HG03439 (cell line): ENCODE results near the gene TGM5.
"Not testable (repeated sequence)": the region's sequence is repeated elsewhere in the genome, so short reads cannot be mapped to it uniquely, and the experiment has no call there.

Experiments used
- ATAC-seq: cut with Tn5 transposase; IDR thresholded peaks from one replicate; pipeline ENCODE4 v1.9.1; 2021; ENCODE audit warnings: mild to moderate bottlenecking, moderate library complexity; ENCODE audit not compliant: unreplicated experiment

The TGM5 gene, protein sequence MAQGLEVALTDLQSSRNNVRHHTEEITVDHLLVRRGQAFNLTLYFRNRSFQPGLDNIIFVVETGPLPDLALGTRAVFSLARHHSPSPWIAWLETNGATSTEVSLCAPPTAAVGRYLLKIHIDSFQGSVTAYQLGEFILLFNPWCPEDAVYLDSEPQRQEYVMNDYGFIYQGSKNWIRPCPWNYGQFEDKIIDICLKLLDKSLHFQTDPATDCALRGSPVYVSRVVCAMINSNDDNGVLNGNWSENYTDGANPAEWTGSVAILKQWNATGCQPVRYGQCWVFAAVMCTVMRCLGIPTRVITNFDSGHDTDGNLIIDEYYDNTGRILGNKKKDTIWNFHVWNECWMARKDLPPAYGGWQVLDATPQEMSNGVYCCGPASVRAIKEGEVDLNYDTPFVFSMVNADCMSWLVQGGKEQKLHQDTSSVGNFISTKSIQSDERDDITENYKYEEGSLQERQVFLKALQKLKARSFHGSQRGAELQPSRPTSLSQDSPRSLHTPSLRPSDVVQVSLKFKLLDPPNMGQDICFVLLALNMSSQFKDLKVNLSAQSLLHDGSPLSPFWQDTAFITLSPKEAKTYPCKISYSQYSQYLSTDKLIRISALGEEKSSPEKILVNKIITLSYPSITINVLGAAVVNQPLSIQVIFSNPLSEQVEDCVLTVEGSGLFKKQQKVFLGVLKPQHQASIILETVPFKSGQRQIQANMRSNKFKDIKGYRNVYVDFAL

DNA sequence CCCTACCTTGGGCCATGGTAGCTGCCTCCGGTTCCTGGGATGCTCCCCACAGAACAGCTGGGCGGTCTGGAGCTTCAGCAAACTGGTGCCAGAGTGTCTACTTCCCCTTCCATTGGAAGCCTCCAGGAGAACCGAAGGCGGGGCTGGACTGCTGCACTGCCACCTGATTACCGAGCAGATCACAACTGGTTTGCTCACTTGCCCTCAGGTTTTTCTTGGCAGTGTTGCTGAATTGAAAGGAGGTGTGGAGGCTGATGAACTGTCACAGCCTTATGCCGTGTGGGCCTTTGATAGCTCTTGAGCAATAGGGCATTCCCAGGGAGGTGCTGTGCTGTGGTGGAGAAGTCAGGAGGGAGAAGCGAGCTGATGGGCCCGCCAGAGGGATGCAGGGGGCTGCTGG is at the start of gene TGM5:
TGM5 (minus strand) TSS at position 95 of the 400 bp plus-strand sequence; CDS start at position 16, 79 bp downstream.
- no peak for ATAC-seq

DNA sequence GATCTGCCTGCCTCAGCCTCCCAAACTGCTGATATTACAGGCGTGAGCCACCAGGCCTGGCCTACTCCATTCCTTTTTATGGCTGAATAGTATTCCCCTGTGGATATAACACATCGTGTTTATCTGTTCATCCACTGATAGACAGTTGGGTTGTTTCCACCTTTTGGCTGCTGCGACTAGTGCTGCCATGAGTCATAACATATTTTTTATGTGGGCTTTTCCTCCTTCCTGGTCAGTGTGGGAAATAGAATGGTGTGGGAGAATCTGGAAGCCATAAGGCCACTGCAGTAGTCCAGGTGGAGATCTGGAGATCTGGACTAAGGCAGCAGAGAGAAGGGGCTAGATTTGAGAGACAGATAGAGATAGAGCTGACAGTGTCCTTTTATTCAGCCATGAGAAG is 47.4 kb upstream of the TGM5 start:
- no peak for ATAC-seq

DNA sequence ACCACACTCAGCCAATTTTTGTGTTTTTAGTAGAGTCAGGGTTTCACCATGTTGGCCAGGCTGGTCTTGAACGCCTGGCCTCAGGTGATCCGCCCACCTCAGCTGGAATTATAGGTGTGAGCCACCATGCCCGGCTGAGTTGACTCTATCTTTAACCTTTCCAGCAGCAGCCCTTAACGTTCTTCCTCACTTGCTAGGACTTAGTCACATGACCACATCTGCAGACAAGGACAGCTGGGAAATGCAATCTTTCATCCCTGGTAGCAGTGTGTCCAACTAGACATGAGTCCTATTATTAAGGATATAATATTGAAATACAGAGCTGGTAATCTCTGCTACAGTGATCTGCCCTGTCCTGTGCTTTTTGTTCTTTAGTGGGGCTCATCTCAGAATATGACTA is 45.6 kb upstream of the TGM5 start:
- ATAC-seq: no peak

DNA sequence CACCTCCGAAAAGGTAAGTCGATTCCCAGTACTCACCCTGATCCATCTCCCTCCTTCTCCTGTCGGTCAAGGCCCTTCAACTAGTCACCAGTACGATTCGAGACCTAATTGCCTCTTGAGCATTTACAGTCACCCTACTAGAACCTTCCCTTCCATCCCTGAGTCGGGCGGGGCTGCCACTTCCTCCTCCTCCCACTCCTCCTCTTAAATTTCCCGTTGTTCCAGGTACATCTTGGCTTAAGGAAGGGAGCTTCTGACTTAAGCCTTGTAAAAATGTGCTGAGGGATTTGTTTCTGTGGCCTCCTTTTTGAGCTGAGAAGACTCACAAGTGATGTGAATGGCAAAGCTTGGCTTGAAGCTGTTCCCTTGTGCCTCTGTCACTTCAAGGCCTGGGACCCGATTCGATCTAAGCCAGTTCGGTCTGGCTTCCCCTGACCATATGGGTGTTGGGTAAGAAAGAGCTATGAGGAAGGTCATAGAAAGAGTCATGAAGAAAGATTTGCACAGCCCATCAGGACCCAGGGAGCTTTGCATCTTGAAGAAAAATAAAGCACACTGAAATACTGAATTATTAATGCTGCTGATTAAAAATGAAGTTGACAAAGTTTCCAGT is 35.6 kb upstream of the TGM5 start, which contains the start of gene TGM7:
TGM7 (minus strand) TSS at position 51 of the 613 bp plus-strand sequence.
- no peak for ATAC-seq

DNA sequence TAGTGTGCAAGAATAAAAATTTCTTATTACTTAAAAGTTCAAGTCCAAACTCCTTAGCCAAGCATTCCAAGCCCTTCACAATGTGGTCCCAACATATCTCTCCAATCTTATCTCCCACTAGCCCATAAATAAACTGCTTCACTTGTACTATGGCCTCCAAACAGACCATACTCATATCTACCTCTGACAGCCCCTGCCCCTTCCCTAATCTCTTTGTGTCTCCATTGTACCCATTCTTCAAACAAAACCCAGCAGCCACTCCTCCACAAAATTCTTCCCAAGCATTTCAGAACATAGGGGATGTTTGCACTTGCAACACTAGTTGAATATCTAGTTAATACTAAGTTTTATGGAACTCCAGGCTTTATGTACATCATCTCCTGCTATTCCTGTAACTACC is 33.2 kb upstream of the TGM5 start:
- ATAC-seq: no peak

DNA sequence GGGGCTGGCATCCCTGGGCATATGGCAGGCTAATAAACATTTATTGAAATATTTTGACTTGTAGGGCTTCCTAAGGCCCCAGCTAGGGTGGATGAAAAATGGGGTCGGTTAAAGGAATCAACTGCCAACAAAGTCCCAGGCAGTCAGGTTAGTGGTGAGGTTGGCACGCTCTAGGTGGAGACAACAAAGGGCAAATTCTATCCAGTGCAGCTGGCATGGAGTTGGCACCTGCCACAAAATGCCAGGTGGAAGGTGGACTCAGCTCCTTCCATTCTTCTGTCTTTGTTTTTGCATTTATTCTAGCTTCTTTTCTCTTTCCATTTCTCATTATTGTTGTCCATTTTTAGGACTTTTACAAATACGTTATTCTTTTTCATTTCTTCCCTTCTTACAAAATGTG is 32.7 kb upstream of the TGM5 start:
- no peak for ATAC-seq

DNA sequence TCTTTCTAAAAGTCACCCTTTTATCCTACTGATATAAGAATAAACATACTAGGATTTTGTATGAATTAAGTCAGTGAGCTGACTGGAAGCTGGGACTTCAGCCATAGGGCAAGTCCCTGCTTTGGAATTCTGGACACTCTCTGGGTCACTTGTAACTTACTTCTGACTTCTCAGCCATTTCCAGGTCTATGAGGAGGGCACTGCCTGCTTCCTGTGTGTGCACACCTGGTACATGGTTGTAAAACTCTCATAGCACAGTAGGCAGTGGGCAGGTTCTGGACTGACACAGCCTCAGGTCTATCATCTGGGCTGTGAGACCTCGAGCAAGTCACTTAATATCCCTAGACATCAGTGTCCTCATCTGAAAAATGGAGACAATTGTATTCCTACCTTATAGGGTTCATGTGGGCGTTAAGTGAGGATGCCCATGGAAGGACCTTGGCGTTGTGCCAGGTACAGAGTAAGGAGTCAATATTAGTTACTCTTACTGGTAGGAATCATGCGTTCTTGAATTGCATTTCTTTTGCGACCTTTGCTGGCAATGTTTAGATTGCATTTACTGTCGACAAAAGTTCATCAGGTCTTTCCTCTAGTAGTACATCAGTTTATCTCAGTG is 27.5 kb upstream of the TGM5 start:
- ATAC-seq: no peak

DNA sequence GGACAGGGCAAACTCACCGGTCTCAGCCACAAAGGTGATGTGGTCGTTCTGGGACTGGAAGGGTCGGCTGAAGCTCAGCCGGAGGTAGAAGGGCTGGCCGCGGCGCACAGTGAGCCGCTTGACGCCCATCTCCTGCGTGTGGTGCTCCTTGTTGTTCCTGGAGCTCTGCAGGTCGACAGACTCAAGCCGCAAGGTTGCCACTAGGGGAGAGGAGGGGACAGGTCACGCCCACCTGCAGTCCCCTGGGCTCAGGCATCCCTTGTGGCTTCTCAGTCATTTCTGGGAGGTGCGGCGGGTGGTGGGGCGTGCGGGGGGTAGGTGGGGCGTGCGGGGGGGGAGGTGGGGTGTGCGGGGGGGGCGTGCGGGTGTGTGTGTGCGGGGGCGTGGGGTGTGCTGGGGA is 26.7 kb upstream of the TGM5 start:
- ATAC-seq: no peak

DNA sequence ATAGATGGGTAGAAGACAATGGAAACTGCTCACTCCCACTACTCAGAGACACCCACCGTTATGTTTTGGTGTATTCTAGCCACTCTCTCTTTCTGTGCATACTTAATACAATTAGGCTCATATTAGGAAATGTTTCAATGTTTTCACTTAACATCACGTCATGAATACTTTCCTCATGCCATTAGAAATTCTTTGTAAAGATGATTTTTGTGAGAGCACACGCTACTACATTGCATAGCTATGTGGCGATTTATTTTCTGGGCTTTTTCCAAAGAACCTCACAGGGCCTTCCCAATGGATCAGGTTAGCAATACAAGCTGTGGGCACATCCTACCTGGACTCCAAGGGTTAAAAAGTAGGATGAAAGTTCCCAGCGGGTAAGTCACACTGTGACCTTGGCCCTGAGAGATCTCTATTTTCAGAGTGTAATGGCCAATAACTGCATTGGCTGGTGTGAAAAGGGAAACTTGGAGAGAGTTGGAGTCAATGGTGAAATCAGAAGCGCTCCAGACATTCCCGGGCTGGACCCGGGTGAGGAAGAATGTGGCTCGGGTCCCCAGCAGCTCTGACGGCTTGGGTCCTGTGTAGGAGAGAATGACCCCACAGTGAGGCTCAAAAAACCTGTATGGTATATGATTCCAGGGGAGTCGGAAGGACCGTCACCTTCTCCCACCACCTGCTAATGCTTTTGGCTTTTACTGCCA is 25.8 kb upstream of the TGM5 start:
- no peak for ATAC-seq

DNA sequence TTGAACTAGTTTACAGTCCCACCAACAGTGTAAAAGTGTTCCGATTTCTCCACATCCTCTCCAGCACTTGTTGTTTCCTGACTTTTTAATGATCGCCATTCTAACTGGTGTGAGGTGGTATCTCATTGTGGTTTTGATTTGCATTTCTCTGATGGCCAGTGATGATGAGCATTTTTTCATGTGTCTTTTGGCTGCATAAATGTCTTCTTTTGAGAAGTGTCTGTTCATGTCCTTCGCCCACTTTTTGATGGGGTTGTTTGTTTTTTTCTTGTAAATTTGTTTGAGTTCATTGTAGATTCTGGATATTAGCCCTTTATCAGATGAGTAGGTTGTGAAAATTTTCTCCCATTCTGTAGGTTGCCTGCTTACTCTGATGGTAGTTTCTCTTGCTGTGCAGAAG is 22.9 kb upstream of the TGM5 start:
- ATAC-seq: not testable (repeated sequence)

DNA sequence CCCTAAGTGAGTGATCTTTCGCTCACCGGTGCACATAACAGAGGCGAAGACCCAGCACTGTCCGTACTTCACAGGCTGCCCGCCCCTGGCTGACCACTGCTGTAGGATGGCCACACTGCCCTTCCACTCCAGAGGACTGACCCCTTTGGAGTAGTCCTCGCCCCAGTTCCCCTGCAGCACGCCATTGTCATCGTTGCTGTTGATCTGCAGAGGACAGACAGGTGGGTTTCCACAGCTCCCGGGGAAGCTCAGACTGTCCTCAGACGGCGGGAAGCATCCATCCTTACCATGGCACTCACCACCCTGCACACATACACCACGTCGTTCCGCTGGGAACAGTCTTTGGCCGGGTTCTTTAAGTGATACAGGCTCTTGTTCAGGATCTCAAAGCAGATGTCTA is 20.5 kb upstream of the TGM5 start:
- no peak for ATAC-seq

DNA sequence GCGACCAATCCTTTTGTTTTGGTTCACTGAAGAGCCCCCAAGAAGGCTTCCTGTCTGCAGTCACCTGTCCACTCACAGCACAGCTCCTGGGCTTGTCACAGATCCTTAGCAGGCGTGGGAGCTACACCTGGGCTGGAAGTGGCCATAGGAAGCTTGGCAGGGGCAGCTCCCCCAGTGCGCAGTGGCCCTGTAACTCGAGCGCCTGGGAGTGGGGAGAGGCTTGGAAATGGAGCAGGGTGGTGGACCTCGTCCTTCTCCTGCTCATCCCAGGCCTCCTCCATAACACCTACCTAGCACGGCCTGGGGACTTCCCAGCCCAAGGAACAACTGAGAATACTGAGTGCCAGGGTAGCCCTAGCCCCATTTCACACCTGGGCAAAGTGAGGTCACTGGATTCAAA is 19.3 kb upstream of the TGM5 start:
- no peak for ATAC-seq

DNA sequence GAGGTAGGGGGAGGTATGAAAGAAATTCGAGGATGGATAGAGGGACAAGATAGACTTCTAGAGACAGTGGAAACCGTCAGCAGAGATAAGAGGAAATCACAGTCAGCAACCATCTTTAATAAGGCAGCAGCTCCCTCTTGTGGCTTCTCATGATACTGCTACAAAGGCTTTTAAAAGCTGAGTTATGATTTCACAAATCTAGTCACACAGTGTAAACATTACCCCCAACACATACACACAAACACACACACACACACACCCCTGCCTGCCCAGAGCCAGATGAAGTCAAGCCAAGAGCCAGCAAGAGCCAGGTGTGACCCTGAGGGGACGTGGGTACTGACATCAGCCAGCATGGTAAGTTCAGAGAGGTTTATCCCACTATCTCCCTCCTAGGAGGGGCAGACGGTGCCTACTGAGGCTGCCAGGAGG is 18.9 kb upstream of the TGM5 start:
- no peak for ATAC-seq

DNA sequence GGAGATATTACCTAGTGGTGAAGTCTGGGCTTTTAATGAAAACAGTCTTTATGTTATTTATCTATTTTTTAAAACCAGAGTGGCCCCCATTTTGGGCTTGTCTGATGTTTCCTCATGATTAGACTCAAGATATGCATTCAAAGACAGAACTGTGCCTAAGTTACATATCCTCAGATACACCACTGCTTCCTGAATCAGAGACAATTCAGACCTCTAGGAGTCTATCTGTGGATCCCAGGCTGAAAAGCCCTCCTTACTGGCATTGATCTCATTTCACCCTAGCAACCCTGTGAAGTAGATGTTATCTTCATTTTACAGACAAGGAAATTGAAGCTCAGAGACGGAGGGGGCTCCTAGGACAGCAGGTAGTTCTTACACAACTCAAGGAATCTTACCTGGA is 16.8 kb upstream of the TGM5 start:
- ATAC-seq: no peak

DNA sequence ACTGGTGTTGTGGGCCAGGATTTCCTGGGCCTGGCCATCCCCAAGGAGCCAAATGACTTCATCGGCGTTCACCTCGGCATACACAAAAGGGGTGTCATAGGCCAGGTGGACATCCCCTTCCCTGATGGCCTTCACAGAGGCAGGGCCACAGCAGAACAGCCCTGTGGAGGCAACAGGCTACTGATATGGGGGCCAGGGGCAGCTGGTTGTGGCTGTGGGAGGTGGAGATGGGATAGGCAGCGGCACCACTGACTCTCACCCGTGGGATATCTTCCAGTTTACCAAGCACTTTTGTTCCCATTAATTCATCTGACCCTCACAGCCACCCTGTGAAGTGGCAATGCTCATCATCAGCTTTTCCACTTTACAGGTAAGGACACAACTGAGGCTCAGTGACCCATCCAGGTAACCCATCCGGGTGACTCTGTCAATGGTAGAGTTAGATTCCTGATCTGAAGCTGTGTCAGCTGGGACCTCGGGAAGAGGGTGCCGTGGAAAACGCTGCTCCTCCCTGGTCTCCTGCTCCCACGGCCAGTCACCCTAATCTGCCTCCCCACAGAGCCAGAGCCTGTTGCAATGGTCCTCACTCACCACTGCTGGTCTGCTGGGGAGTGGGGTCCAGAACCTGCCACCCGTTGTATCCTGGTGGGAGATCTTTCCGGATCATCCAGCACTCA is 15.3 kb upstream of the TGM5 start:
- no peak for ATAC-seq

DNA sequence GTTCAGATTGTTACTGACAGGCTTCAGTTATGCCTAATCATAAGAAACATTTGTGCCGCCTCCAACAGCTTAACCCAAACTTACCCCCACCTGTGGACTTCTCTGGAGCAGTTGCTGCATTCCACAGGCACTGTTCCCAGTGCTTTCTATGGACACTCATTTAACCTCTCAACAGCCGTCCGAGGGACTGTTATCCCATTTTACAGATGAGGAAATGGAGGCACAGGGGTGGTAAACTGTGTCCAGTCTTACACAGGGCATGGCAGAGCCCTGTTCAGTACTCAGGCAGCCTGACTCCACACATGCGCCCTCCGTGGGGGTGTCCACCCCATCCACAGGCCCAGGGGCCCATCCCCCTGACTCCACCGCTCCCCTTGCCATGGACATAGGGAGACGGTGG is 14.3 kb upstream of the TGM5 start:
- no peak for ATAC-seq

DNA sequence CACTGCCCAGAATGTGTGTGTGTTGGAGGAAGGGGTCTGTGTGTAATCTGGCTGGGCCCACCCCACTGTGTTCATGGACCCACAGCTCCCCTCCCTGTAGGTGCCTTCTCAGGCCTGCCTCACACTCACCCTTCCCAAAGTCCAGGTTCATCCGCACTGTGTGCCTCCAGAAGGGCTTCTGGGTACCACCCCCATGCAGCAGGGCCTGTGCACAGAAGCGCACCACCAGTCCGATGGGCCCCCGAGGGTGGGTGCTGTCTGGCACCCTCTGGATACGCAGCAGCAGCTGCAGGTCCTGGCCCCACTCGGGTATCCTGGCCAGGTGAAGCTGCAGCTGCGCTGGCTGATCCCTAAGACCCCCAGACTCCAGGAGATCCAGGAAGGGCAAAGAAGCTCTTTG is 12.8 kb upstream of the TGM5 start:
- no peak for ATAC-seq

DNA sequence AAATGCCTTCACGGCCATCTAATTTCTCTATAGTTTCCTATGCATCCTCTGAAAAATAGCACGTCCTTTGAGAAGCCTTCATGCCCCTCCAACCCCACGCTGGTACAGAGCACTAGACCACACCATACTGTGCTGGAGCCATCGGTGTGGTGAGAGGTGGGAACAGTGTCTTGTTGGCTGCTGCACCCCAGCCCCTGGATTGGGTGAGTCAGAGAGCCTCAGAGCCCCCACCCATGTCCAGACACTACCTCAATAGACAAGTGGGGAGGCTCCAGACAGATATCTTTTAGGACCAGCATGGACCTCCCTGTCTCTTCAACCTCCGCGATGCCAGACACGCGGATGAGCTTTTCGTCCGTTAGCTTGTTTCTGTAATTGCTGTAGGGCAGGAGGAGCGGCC is 12.1 kb upstream of the TGM5 start:
- ATAC-seq: no peak

DNA sequence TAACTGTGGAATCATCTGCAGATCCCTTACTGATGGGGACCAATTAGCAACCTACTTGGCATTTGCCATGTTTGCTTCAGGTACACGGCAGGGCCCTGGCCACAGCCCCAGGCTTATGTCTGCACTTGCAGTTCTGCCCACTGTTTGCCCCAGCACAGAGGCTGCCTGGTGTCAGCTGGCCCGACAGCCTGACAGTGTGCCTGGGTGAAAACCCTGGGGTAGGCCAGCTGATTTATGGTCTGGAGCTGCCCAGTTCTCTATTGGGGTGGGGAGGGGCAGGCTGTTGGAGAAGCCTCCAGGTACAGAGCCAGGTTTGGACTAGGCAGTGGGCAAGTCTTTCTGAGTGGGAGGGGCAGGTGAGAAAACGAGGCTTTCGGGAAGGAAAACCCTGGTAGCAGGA is 11.2 kb upstream of the TGM5 start:
- ATAC-seq: no peak

DNA sequence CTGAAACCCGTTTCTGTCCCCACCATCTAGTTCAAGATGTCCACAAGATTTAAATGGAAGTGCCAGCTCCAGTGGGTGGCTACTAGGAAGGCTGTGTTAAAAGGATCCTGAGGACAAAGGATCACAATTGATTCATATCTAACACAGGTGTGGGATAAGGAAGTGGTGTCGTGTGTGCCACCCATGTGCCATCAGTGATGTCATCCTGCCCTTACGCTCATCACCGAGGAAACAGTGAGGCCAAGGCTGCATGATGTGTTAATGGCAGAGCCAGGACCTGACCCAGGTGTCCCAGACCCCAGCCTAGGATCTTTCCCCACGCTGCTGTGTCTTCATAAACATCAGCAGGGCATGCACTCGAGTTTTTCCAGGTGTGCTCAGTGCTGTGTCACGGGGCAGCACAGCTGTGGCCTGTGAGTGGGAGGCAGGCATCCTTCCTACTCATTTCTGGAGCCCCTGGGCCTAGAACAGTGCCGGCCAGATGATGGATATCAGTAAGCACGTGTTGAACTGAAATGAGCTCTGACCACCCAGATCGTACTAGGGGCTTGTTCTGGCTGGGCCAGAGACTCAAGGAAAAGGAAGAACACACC is 10.6 kb upstream of the TGM5 start:
- ATAC-seq: no peak
